ENCODE data around the gene CDH4.

CDH4 gene

DNA sequence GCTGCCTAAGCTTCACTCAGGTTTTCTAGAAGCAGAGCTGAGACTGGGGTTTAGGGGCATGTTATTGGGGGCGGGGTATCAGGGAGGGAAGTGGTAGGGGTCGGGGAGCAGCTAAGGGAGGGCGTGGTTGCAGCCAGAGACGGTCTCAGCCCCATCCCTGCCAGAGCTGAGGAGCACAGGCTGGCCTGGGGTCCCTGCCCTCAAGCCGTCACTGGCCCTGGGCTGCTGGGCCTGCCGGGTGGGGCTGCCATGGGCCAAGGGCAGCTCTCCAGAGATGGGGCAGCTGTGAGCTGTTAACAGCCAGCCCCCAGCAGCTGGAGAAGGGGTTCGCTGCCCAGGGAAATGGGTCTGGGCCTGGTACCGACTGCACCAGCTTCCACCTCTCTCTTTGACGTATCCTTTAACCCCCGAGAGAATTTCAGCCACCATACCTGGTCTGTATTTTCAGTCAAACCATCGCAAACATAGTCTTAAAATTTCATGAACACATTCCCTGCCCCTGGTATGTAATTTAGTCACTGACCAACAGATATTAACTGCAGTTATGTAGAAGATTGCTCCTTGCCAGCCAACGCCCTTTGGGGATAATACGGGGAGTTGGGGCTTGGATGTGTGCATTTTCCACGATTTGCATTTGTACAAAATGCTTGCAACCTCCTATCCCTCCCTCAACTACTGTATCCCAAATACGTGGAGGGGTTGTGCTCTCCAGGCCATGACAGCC is 560.2 kb downstream of the CDH4 start:
- TF ChIP-seq REST (IDR thresholded peaks at IDR 0.05; ENCODE audit: insufficient read depth in 1 of 2, low read depth in 2 of 2, low read length in 2 of 2) (no peak), POLR2AphosphoS5 (IDR thresholded peaks at IDR 0.05; ENCODE audit: low read depth, low read length) (no peak), SIN3A (IDR thresholded peaks at IDR 0.05; ENCODE audit: borderline replicate concordance, insufficient read depth, low read length) (no peak), TAF1 (IDR thresholded peaks at IDR 0.05; ENCODE audit: borderline replicate concordance, insufficient read depth, low read length) (no peak), FOXP2 (optimal IDR thresholded peaks at IDR 0.05; ENCODE audit: borderline replicate concordance, extremely low read depth, extremely low read length, insufficient read depth) (no peak)

- no peak for TF ChIP-seq FOXP2 (optimal IDR thresholded peaks at IDR 0.05; ENCODE audit: borderline replicate concordance, extremely low read depth, extremely low read length, insufficient read depth)
- TF ChIP-seq SIN3A (IDR thresholded peaks at IDR 0.05; ENCODE audit: borderline replicate concordance, insufficient read depth, low read length) = no peak
- no peak for TF ChIP-seq POLR2AphosphoS5 (IDR thresholded peaks at IDR 0.05; ENCODE audit: low read depth, low read length)
- TF ChIP-seq REST (IDR thresholded peaks at IDR 0.05; ENCODE audit: insufficient read depth in 1 of 2, low read depth in 2 of 2, low read length in 2 of 2) = no peak
- no peak for TF ChIP-seq TAF1 (IDR thresholded peaks at IDR 0.05; ENCODE audit: borderline replicate concordance, insufficient read depth, low read length)
These were observed 560.9 kb downstream of the CDH4 start for GRCh38 chr20:61812845-61813485.

GRCh38 chr20:61813791-61814190 is 561.7 kb downstream of the CDH4 start:
- TF ChIP-seq FOXP2 (optimal IDR thresholded peaks at IDR 0.05; ENCODE audit: borderline replicate concordance, extremely low read depth, extremely low read length, insufficient read depth) (no peak), TAF1 (IDR thresholded peaks at IDR 0.05; ENCODE audit: borderline replicate concordance, insufficient read depth, low read length) (no peak), SIN3A (IDR thresholded peaks at IDR 0.05; ENCODE audit: borderline replicate concordance, insufficient read depth, low read length) (no peak), REST (IDR thresholded peaks at IDR 0.05; ENCODE audit: insufficient read depth in 1 of 2, low read depth in 2 of 2, low read length in 2 of 2) (no peak), POLR2AphosphoS5 (IDR thresholded peaks at IDR 0.05; ENCODE audit: low read depth, low read length) (no peak)

DNA sequence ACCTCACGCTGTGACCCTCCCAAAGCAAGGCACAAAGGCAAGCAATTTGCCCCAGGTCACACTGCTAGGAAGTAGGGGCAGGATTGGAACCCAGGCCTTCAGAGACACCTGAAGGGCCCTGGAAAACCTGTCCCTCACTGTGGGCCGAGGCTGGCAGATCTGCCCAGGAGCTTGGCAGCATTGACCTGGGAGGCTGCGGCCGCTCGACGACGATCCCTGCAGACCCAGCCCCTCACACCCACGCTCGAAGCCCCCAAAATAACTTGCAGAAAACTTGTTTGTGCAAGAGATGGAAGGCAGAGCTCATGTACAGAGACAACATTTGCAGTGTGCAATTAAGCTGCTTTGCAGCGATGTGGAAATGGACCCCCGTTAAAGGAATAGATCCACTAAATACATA is 562.2 kb downstream of the CDH4 start:
- no peak for TF ChIP-seq REST (IDR thresholded peaks at IDR 0.05; ENCODE audit: insufficient read depth in 1 of 2, low read depth in 2 of 2, low read length in 2 of 2)
- TF ChIP-seq POLR2AphosphoS5 (IDR thresholded peaks at IDR 0.05; ENCODE audit: low read depth, low read length) = no peak
- TF ChIP-seq FOXP2 (optimal IDR thresholded peaks at IDR 0.05; ENCODE audit: borderline replicate concordance, extremely low read depth, extremely low read length, insufficient read depth) = no peak
- no peak for TF ChIP-seq TAF1 (IDR thresholded peaks at IDR 0.05; ENCODE audit: borderline replicate concordance, insufficient read depth, low read length)

Measured in PFSK-1 (cell line).